ENCODE measurements around the gene NR4A1.
A peak's percentile ranks its signal among the peaks of the same experiment; 100 is the strongest.

NR4A1 gene

DNA sequence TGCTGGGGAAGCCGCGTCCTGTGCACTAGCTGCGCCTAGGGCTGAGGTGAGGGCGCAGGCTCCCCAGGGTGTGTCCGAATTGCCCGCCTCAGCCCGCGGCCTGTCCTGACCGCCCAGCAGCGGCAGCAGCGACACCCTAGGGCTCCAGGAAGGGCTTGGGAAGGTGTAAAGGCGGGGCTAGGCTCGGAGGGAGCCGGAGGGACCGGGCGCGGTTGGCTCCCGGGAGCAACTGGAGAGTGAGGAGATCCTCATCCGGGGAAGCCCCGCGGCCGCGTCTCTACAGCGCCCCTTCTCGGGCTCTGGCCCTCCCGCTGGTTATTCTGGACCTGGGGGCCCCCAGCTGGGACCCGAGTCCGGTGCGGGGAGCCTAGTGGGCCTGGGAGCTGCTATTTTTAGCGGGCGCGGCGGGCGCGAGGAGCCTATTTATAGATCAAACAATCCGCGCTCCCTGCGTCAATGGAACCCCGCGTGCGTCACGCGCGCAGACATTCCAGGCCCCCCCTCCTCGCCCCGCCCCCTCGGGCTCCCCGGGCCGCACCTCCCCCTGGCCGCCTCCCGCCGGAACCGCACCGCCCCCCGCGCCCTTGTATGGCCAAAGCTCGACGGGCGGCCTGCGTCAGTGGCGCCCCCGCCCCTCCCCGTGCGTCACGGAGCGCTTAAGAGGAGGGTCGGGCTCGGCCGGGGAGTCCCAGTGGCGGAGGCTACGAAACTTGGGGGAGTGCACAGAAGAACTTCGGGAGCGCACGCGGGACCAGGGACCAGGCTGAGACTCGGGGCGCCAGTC, at the start of gene NR4A1:
NR4A1 (plus strand) TSS at position 685 of the 784 bp plus-strand sequence. CDS start 2,887 bp downstream, outside the sequence.
- FAIRE-seq, result no peak

- no peak for FAIRE-seq
These were observed 48.2 kb upstream of the NR4A1 start for GRCh38 chr12:52003016-52003550.

DNA sequence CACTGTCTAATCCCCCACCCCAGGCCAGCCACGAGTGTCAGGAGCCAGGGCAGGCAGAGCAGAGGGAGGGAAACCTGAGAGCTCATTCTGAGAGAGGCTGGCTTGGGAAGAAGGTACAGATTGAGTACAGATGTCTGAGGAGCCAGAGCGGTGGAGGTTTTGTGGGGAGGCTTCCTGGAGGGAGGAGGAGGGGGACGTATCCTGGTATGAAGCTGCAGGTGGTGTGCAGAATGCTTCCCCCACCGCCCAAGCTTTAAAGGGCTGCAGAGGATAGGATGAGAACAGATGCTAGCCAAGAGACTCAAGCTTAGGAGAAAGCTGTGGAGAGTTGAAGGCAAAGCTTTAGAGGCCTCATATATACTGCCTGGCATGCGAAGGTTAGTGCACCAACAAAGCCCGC, 47.7 kb upstream of the NR4A1 start:
- FAIRE-seq, result no peak

DNA sequence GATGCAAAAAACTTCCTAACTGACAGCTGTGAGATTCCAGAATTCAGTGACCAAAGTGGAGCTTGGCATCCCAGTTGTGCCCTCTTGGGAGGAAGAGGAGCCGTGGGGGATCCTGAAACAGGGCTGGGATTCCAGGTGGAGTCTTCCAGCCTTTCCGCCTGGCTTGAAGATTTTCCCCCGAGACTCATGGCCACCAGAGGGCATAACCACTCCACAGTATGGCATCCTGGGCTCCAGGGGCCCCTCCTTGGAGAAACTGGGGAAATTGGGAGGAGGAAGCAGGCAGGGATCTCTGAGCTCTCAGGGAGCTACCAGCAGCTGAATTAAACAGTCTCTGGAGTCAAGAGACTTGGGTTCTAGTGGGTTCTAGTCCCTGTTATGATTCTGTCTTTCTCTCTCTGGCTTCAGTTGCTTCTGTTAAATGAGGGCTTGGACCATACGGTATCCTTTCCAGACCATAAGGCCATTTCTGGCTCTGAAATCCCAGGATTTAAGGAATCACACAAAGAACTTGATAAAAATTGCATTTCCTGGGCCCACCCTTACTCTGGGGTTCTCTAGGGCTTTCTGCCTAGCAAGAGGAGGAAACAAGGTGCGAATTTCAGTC, 47.1 kb upstream of the NR4A1 start:
- no peak for FAIRE-seq

GRCh38 chr12:52005218-52005902, 45.9 kb upstream of the NR4A1 start:
- FAIRE-seq, result no peak

GRCh38 chr12:52005903-52006703, 45.1 kb upstream of the NR4A1 start:
- FAIRE-seq, result no peak

- no peak for FAIRE-seq
These were observed 44.5 kb upstream of the NR4A1 start, which contains the start of gene TAMALIN for GRCh38 chr12:52006726-52007157. Gene TAMALIN (plus strand): TSS chr12:52006946. CDS start chr12:52007020, 74 bp downstream.

DNA sequence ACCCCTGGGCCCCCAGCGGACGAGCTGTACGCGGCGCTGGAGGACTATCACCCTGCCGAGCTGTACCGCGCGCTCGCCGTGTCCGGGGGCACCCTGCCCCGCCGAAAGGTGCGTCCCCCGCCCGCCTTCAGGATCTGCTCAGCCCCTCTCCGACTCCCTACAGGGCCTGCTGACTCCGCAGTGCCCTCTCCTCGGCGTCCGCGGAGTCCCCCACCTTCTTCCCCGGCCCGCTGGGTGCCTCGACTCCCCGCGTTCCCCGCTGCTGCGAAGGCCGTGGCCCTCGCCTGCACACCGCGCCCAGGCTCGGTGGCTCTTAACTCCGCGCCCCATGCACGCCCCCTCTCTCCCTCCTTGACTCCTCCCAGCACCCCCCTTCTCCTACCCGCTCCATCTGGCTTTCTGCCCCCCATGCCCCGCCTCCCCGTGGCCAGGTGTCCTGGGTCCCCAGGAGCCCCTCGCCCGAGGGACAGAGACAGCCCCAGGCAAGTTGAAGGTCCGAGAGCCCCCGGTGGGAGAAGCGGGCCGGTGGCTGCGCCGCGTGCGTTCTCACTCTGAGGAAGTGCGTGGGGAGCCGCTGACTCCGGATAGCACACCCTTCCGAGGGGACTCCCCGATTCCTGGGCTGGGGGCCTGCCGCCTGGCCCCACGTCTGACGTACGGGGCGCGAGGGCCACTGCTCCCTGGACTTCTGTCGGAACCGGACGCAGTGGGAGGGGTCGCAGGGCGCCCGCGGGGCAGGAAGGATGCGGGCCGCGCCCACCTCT, 43.9 kb upstream of the NR4A1 start:
- no peak for FAIRE-seq

GRCh38 chr12:52007982-52008510, 43.2 kb upstream of the NR4A1 start:
- no peak for FAIRE-seq

GRCh38 chr12:52009081-52009751, 42.0 kb upstream of the NR4A1 start:
- FAIRE-seq, result no peak

DNA sequence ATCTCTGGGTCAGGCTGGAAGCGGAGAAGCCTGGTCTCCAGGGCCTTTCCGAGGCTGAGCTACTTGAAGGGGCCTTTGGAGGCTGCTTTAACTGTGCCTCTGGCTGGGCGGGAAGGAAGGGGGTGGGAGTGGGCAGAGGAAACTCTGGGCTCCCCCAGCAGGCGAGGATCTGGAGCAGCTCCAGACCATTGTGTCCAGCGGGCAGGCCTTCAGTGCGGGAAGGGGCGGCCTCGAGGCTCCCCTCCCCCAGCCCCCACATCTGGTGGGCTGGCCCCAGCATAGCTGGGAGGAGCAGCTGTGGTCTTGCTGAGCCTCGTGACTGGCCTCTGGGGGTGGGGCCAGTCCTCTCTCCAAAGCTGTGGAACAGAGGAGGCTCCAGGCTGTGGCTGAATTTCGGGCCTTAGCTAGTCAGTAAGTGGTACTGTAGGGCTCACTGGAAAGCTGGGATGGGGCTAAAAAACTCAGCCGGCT, 41.1 kb upstream of the NR4A1 start:
- FAIRE-seq, result peak; percentile 79

- FAIRE-seq, result no peak
These were observed 40.3 kb upstream of the NR4A1 start for GRCh38 chr12:52010692-52011601.

DNA sequence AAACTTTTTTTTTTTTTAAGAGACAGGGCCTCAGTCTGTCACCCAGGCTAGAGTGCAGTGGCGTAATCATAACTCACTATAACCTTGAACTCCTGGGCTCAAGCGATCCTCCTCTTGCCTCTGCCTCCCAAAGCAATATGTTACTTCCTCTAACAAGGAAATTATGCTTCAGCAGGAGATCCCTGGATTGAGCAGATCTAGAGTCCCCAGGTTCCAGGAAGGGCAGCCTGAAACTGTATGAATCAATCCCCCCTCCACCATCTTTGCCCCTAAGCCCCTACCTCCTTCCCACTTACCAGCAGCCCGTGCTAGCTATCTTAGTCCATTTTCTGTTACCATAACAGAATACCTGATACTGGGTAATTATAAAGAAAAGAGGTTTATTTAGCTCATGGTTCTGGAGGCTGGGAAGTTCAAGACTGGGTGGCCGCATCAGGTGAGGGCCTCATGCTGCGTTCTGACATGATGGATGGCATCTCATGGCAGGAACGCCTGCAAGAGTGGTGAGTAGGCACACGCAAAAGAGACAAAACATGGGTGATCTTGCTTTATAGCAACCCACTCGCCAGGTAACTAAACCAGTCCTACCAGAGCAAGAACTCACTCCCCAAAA, 39.5 kb upstream of the NR4A1 start:
- no peak for FAIRE-seq

- no peak for FAIRE-seq
These were observed 37.5 kb upstream of the NR4A1 start for GRCh38 chr12:52013626-52014310.

- no peak for FAIRE-seq
These were observed 36.4 kb upstream of the NR4A1 start for GRCh38 chr12:52014567-52015530.

DNA sequence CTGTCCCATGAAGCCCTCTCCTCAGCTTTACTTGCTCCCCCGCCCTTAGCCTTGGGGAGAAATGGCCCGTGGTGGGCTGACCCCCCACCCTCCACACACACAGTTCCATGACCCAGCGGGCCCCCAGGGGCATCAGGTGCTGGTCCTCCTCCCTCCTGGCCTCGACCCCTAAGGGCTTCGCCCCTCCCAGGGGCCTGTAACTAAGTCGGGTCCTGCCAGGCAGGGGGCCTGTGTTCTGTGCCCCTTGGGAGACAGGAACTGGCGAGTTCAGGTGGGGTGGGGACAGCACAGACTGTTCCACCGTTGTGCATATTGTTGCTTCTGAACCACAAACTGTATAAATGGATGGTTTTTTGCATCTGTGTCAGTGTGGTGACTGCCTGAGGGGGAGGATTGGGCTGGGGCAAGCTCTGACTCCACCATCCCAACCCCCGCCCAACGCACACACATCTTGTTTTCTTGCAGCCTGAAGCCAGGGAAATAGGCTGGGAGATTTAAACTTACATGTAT, 35.7 kb upstream of the NR4A1 start:
- no peak for FAIRE-seq
